NCI-H1694 (cell line): ENCODE results near the gene PHLDB3.
"Not testable (repeated sequence)": the region's sequence is repeated elsewhere in the genome, so short reads cannot be mapped to it uniquely, and the experiment has no call there.

ENCODE experiments used
- DNase-seq: peaks from one replicate; lab custom pipeline; 2025; lab: John Stamatoyannopoulos, UW

PHLDB3 gene

GRCh38 chr19:43439709-43440063 is 64.9 kb downstream of the PHLDB3 start:
- DNase-seq = no peak

GRCh38 chr19:43439032-43439708 is 65.4 kb downstream of the PHLDB3 start:
- no peak for DNase-seq

GRCh38 chr19:43438291-43439031 is 66.1 kb downstream of the PHLDB3 start:
- peak; percentile 15 for DNase-seq

- DNase-seq = no peak
Measured at GRCh38 chr19:43437712-43438111, 66.8 kb downstream of the PHLDB3 start.

- DNase-seq = not testable (repeated sequence)
Measured at GRCh38 chr19:43437284-43437683, 67.3 kb downstream of the PHLDB3 start.

GRCh38 chr19:43435775-43436174 is 68.8 kb downstream of the PHLDB3 start:
- no peak for DNase-seq

- no peak for DNase-seq
Measured at GRCh38 chr19:43433689-43434088, 70.9 kb downstream of the PHLDB3 start.

GRCh38 chr19:43433358-43433673 is 71.2 kb downstream of the PHLDB3 start:
- no peak for DNase-seq

- no peak for DNase-seq
Measured at GRCh38 chr19:43430976-43431375, 73.6 kb downstream of the PHLDB3 start.

GRCh38 chr19:43430142-43430710 is 74.3 kb downstream of the PHLDB3 start:
- no peak for DNase-seq

- no peak for DNase-seq
Measured at GRCh38 chr19:43429395-43429794, 75.2 kb downstream of the PHLDB3 start.

- no peak for DNase-seq
Measured at GRCh38 chr19:43425567-43426392, 78.8 kb downstream of the PHLDB3 start.
